ENCODE data around the gene KIF18B. TPM values are rescaled to one million over a fixed set of nuclear protein-coding genes. Genes with fewer than 3 reads are reported as not detected.
A peak's percentile ranks its signal among the peaks of the same experiment; 100 is the strongest.

Gene KIF18B
- total RNA-seq (2014; rRNA removed; shearing (Covaris generic)), result 13.1 and 15.9 TPM in 2 replicates
- 28.7 and 28.8 TPM in 2 replicates for polyA plus RNA-seq (2015; cell fraction: cytosol; rRNA removed)
- 136 and 138 TPM in 2 replicates for polyA plus RNA-seq (2015; cell fraction: nucleus; rRNA removed)

GRCh38 chr17:44947461-44948314, at the start of gene KIF18B:
TSS of gene KIF18B (minus strand) at chr17:44947773. CDS start at chr17:44936344, 11,429 bp downstream.
- peak; percentile 98 for DNase-seq (ENCODE audit: low read depth)

DNA sequence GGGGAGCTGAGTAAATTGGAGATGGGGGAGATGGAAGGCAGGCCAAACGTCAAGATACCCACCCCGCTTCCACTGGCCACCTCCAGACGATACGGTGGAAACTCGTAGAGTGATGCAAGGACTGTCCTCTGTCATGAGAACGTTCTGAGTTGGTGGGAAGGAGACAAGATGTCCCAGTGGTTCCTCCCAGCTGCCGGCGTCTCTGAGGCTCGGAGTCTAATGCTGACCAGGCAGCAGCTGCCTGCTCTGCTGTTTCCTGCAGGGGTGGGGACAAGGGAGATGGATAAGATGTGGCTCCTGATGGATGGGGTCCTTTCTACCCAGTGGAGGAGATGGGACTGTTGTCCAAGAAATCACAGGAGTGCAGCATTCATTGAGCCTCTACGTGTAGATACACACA, 48.7 kb upstream of the KIF18B start:
- DNase-seq (ENCODE audit: low read depth), result no peak

GRCh38 chr17:44995436-44996001, 47.9 kb upstream of the KIF18B start:
- DNase-seq (ENCODE audit: low read depth), result no peak

- no peak for DNase-seq (ENCODE audit: low read depth)
Observed at GRCh38 chr17:44992242-44992939, 44.8 kb upstream of the KIF18B start.

DNA sequence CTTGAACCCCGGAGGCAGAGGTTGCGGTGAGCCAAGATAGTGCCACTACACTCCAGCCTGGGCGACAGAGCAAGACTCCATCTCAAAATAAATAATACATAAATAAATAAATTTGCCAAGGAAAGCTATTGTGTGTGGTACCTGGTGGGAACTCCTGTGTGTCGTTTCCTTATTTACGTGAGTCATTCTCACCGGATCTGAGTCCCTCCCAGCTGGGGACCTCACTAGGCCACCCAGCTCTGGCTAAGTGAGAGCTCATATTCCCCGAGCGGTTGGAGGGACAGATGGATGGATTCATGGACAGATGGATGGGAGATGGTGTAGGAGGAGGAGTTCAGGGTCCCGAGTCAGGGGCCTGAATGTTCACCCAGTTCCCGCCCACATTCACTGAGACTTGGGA, 43.4 kb upstream of the KIF18B start:
- peak; percentile 47 for DNase-seq (ENCODE audit: low read depth)

GRCh38 chr17:44989552-44990138, 42.1 kb upstream of the KIF18B start:
- no peak for DNase-seq (ENCODE audit: low read depth)

GRCh38 chr17:44988044-44988942, 40.7 kb upstream of the KIF18B start:
- DNase-seq (ENCODE audit: low read depth), result no peak

DNA sequence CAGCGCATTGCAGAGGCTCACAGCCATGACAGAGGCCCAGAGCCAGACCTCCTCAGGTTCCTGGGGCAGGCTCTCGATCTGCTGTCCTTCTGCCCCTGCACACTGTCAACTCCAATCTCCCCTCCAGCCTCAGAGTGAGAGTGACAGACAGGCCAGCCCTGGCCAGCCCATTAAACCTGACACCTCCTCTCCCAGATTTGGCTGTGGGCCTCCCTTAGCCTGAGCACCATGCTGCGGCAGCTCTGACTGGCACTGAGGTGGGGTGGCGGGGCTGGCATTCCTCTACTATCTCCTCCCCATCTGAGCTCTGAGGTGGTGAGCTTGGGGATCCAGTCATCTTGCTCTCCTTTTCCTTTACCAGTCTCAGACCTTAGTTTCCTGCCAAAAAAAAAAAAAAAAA, 36.0 kb upstream of the KIF18B start:
- no peak for DNase-seq (ENCODE audit: low read depth)

- no peak for DNase-seq (ENCODE audit: low read depth)
Observed at GRCh38 chr17:44982113-44982702, 34.6 kb upstream of the KIF18B start.

GRCh38 chr17:44981221-44981968, 33.8 kb upstream of the KIF18B start:
- peak; percentile 64 for DNase-seq (ENCODE audit: low read depth)

DNA sequence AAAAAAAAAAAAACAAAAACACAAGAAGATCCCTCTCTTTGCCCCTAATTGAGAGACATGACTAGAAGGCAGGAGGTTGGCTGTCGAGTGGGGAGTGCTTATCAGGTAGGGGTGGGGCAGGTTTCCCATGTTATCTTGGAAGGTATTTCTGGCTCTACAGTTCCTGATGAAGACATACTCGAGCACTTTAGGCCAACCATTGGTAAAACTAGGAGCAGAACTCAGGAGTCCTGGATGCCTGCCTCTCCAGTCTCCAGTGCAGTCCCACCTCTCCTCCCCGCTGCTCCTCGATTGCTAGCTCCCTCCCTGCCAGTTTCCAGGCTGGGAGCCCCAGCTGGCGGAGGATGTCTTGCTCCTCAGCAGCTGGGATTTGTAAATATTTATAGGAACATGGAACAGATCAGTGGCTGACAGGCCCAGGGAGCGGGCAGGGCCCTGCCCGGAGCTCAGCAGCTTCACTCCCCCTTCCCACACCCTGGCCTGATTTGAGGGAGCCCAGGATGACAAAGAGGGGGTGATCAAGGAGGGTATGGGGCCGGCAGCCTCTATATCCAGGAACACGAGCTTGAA, 31.9 kb upstream of the KIF18B start:
- no peak for DNase-seq (ENCODE audit: low read depth)

GRCh38 chr17:44978807-44979206, 31.2 kb upstream of the KIF18B start:
- no peak for DNase-seq (ENCODE audit: low read depth)

GRCh38 chr17:44977814-44978550, 30.4 kb upstream of the KIF18B start:
- DNase-seq (ENCODE audit: low read depth), result no peak

DNA sequence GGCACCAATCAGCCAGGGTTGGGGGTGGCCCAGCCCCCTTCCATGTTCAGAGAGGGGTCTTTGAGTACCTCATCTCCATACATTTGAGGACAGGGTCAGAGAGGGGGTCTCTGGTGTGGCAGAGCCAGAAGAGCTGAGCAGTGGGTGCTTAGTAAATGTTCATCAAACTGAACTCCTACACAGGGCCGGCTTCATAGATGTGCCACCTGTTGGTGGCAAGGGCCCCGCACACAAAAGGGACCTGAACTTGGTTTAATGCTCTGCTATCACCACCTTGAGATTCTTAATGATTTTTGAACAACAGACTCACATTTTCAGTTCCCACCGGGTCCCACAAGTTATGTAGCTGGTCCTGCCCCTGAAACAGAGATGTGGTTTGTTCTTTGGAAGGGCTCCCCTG, 29.5 kb upstream of the KIF18B start:
- no peak for DNase-seq (ENCODE audit: low read depth)

DNA sequence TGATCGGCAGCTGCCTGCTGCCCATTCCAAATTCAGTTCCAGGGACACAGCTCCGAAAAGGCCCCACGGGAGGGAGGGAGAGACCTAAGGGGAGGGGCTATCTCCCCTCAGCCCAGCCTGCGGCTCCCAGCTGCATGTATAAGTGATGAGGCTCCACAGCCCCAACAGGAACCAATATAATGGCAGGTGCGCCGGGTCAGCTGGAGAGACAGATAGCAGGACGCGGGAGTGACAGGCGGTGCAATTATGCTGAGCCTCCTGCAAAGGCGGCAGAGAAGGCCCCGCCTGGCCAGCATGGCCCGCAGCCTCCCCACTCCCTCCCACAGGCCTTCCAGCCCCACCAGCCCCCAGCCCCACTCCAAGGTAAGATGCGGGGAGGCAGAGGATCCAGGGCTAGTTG, 28.6 kb upstream of the KIF18B start:
- DNase-seq (ENCODE audit: low read depth), result no peak

- peak; percentile 91 for DNase-seq (ENCODE audit: low read depth)
Observed at GRCh38 chr17:44972953-44973352, 25.4 kb upstream of the KIF18B start.

DNA sequence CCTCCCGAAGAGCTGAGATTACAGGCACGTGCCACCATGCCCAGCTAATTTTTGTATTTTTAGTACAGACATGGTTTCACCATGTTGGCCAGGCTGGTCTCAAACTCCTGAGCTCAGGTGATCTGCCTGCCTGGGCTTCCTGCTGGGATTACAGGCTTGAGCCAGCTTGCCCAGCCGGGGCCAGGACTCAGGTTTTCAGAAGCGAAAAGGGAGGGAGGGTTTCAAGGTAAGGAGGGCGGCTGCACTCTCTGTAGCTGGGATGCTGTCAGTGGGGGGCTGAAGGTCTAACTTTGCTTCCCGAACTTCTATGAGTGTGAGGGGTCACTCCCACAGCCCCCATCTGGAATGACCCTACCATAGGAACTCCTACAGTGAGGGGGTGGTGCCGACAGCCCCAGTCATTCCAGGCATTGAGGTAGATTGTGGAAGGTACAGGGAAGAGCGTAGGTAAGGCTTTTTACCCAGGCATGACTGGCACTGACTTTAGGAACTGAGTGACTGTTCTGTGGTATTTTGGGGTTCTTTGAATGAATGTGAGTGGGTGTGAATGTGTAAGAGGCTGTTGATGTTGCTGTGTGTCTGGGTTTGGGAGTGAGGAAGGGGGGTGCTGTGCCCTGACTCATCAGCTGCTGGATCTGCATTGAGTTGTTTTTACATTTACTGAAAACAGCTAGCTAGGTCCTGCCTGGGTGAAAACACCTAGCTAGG, 24.4 kb upstream of the KIF18B start:
- peak; percentile 73 for DNase-seq (ENCODE audit: low read depth)
